Measurements from ENCODE around the gene SOBP. TPM values are rescaled to one million over a fixed set of nuclear protein-coding genes. Genes with fewer than 3 reads are reported as not detected.

SOBP gene
- total RNA-seq, 1 experiment from 2014 or later: 1.7 TPM

- no peak for DNase-seq
- no peaks in the 10 kb centered on the region for H3K27me3 Mint-ChIP-seq (ENCODE audit: unreplicated experiment)
- intact Hi-C loops (cut with micrococcal nuclease; ENCODE audit: unreplicated experiment): no loop called here
- TF ChIP-seq CTCF (IDR thresholded peaks at IDR 0.05; ENCODE audit: unreplicated experiment): no peak
- H3K4me1 Mint-ChIP-seq (ENCODE audit: low read depth, unreplicated experiment): no peaks in the 10 kb centered on the region
- no peak overlapping the region for H3K4me3 Mint-ChIP-seq (ENCODE audit: low read depth, unreplicated experiment)
- CTCF ChIA-PET: interaction anchor here (1.1 kb wide), 1 partner anchor 23 kb away, joined by 3 read pairs; no protein-coding TSS in a partner anchor
- H3K27ac Mint-ChIP-seq (ENCODE audit: unreplicated experiment): no peak overlapping the region
- BruUV-seq (replicated peaks): no TSS peak
- no peaks in the 10 kb centered on the region for H3K9me3 Mint-ChIP-seq (ENCODE audit: low read depth, unreplicated experiment)
- H3K36me3 Mint-ChIP-seq (ENCODE audit: insufficient read depth, unreplicated experiment): no peaks in the 10 kb centered on the region
Measured at GRCh38 chr6:107642861-107643328, 153.0 kb downstream of the SOBP start.

GRCh38 chr6:107644513-107644912, 154.6 kb downstream of the SOBP start:
- no TSS peak for BruUV-seq (replicated peaks)
- intact Hi-C loops (cut with micrococcal nuclease; ENCODE audit: unreplicated experiment): no loop called here
- CTCF ChIA-PET: interaction anchor here (0.6 kb wide), 1 partner anchor 308 kb away, joined by 3 read pairs; no protein-coding TSS in a partner anchor
- no peak overlapping the region for H3K4me3 Mint-ChIP-seq (ENCODE audit: low read depth, unreplicated experiment)
- no peak for DNase-seq
- H3K4me1 Mint-ChIP-seq (ENCODE audit: low read depth, unreplicated experiment): no peaks in the 10 kb centered on the region
- no peak for TF ChIP-seq CTCF (IDR thresholded peaks at IDR 0.05; ENCODE audit: unreplicated experiment)
- H3K9me3 Mint-ChIP-seq (ENCODE audit: low read depth, unreplicated experiment): no peaks in the 10 kb centered on the region
- no peaks in the 10 kb centered on the region for H3K36me3 Mint-ChIP-seq (ENCODE audit: insufficient read depth, unreplicated experiment)
- H3K27ac Mint-ChIP-seq (ENCODE audit: unreplicated experiment): no peak overlapping the region
- H3K27me3 Mint-ChIP-seq (ENCODE audit: unreplicated experiment): no peaks in the 10 kb centered on the region

- H3K36me3 Mint-ChIP-seq (ENCODE audit: insufficient read depth, unreplicated experiment): no peaks in the 10 kb centered on the region
- DNase-seq: no peak
Measured at GRCh38 chr6:107645740-107646139, 155.8 kb downstream of the SOBP start.

GRCh38 chr6:107646176-107646575, 156.3 kb downstream of the SOBP start:
- Mint-ChIP-seq H3K4me3 (ENCODE audit: low read depth, unreplicated experiment) (no peak overlapping the region), H3K27me3 (ENCODE audit: unreplicated experiment) (no peaks in the 10 kb centered on the region), H3K9me3 (ENCODE audit: low read depth, unreplicated experiment) (no peaks in the 10 kb centered on the region), H3K4me1 (ENCODE audit: low read depth, unreplicated experiment) (no peaks in the 10 kb centered on the region), H3K27ac (ENCODE audit: unreplicated experiment) (no peak overlapping the region), H3K36me3 (ENCODE audit: insufficient read depth, unreplicated experiment) (no peaks in the 10 kb centered on the region)
- CTCF ChIA-PET: no interaction called here
- BruUV-seq (replicated peaks): no TSS peak
- intact Hi-C loops (cut with micrococcal nuclease; ENCODE audit: unreplicated experiment): no loop called here
- no peak for DNase-seq
- no peak for TF ChIP-seq CTCF (IDR thresholded peaks at IDR 0.05; ENCODE audit: unreplicated experiment)

More at GRCh38 chr6:107645740-107646139, 155.8 kb downstream of the SOBP start:
- no peak for TF ChIP-seq CTCF (IDR thresholded peaks at IDR 0.05; ENCODE audit: unreplicated experiment)
- no TSS peak for BruUV-seq (replicated peaks)
- Mint-ChIP-seq H3K4me3 (ENCODE audit: low read depth, unreplicated experiment) (no peak overlapping the region), H3K27ac (ENCODE audit: unreplicated experiment) (no peak overlapping the region), H3K9me3 (ENCODE audit: low read depth, unreplicated experiment) (no peaks in the 10 kb centered on the region), H3K27me3 (ENCODE audit: unreplicated experiment) (no peaks in the 10 kb centered on the region), H3K4me1 (ENCODE audit: low read depth, unreplicated experiment) (no peaks in the 10 kb centered on the region)
- CTCF ChIA-PET: no interaction called here
- intact Hi-C loops (cut with micrococcal nuclease; ENCODE audit: unreplicated experiment): no loop called here

Data from Calu3 (cell line).